Inflammatory macrophage (primary cell): Measurements from ENCODE around the gene COLEC12.

Experiments
- DNase-seq, 2 donors: peaks; one replicate each; pipeline ENCODE4 v3.0.0-alpha.2; 2020 to 2022

Gene COLEC12

GRCh38 chr18:473802-474201, 26.7 kb downstream of the COLEC12 start:
- DNase-seq = no peak

DNA sequence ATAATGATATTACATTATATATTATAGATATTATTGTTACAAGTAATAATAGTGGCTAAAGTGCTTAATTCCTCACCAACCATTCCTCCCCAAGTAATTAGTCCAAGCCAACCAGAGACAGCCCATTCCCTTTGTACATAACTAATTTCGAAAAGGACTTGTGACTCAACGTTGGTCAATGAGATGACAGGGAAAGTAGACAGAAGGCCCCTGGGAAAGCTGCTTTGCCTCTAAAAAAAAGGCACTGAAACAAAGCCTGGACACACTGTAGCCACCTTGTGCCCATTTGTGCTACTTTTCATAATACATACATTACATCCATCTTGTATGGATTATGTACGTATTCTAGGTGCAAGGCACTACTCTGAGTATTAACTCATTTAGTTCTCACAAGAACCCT, 28.8 kb downstream of the COLEC12 start:
- peak; percentile 59 to 65 for DNase-seq

- DNase-seq = peak; percentile 66 to 97
Measured at GRCh38 chr18:470661-471501, 29.6 kb downstream of the COLEC12 start.

DNA sequence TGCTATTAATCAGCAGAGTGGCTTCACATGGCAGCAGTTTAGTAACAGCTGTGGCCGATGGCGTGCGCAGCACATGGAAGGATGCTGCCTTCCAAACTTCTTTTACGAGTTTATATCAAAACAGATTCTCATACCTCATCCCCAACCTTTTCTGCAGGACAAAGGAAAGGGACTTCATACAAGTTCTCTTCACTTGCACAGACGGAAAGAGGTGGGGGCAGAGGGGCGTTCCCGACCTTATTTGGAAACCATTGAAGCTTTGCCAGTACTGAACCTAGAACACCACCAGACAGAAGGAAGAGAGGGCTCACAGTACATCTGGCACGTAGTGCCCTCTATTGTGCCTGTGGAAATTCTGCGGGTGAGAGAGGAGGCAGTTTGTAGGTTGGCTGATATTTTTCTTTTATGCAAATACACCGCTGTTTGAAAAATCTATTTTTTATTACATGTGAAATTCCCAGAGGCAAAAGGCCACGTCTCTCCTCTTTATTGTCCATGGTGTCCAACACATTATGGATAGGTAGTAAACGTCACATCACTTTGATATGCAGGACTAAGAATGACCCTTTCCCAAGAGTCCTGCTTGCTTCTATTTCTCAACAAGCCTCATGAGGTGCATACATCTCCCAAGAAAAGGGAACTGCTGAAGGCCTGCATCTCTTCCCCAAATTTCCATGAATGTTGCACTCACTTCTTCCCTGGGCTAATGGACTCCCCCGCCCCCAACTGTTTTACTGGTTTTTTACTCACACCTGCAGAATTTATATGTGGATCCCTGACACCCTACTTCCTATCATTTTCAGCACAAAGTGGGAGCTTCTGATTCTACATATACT, 31.3 kb downstream of the COLEC12 start:
- DNase-seq = peak; percentile 64

GRCh38 chr18:463827-464541, 36.5 kb downstream of the COLEC12 start:
- DNase-seq = peak; percentile 82 to 89

GRCh38 chr18:463403-463802, 37.1 kb downstream of the COLEC12 start:
- no peak for DNase-seq

GRCh38 chr18:461762-462161, 38.7 kb downstream of the COLEC12 start:
- no peak for DNase-seq

DNA sequence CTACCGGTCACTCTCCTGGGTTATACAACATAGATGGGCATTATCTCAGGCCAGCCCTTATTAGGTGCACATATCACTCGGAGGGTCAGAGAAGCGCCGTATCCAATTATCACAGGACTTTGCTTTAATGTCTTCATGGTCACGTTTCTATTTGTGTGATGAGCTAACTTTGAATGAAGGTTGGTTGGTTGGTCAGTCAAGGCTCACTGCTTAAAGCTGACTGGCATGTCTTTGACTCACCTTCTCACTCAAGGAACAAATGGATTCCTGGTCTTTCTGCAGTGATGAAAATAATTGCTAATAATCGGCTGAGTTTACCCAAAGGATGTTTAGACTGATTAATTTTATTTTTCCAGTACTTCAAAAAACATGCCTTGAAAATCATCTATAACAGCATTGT, 39.7 kb downstream of the COLEC12 start:
- no peak for DNase-seq

DNA sequence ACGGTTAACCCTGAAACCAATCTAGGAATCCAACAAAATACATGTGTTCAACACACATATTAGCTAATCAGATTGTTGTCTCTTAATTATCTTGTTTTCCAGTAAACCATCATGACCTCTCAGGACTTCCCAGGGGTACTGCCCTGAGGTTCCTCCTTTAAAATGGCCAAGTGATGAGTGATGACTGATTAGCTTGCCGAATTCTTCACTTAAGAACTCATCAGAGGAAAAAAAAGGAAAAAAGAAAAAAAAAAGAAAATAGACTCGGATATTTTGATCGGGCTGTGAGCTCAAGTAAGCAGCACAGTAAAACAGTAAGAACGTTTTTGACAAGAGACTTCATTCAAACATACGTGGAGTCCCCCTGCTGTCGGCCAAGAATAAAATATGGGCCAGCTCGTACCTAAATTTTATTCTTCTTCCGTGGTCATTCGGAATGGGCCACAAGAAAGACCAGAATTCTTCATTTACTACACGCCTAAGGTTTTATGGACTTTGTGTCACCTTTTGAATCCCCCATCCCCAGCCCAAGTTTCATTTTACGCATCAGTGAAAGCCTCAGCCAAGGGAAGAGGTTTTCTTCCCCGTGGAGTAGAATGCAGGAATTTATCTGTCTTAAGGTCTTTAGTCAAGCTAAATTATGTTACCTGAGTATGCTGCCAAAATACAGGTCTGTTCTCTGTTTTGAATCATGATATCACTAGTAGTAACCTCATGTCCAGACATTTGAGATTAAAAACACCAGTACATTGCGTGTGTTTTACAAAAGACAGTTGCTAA, 40.5 kb downstream of the COLEC12 start:
- no peak for DNase-seq

- DNase-seq = peak; percentile 12 to 25
Measured at GRCh38 chr18:457521-458412, 42.7 kb downstream of the COLEC12 start.

- peak; percentile 2 to 25 for DNase-seq
Measured at GRCh38 chr18:457140-457519, 43.4 kb downstream of the COLEC12 start.

- no peak for DNase-seq
Measured at GRCh38 chr18:456361-457139, 44.0 kb downstream of the COLEC12 start.

DNA sequence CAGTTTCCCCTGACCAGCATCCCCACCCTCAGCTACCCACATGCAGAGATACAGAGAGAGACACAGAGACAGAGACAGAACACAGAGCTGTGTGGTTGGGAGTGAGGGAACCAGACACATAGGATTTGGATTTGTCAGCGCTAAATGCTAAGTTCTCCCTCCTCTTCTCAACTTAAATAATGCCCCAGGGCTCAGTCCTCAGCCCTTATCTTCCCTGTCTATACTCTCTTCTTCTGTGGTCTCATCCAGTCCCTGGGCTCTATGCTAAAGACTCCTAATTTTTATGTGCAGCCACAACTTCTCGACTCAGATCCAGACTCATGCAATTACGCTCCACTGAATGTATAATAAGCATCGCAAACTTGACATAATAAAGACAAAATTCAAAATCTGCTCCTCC, 47.1 kb downstream of the COLEC12 start:
- no peak for DNase-seq

GRCh38 chr18:452816-453215, 47.7 kb downstream of the COLEC12 start:
- DNase-seq = peak; percentile 29 to 60

GRCh38 chr18:449374-449773, 51.1 kb downstream of the COLEC12 start:
- no peak for DNase-seq

DNA sequence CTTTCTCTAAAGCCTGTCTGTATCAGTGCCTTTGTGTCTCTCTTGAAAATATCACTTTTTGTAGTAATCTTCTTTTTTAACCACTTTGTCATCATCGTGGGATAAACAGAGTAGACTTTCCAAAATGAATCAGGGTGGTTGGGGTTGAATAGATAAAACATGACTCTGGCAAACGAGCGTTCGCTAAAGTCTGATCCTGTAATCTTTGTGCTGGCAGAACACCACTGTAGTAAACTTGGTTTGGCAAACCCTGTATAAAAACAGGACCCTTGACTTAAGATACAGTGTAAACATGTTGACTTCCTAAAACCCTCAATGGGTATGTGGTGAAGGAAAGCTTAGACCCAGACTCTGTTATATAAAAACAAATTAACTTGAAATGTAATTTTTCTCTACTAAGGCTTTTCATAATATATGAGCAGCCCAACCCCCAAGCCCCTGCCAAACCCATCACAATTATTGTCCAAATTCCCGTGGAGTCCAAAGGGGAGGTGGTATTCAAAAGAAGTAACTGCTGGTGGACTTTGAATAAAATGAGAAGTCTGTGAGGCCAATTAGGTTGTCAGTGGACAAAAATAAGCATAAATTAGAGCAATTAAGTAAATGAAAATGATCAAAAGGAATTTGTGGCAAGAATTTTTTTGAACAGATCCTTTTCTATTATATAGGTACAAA, 52.2 kb downstream of the COLEC12 start:
- DNase-seq = no peak

GRCh38 chr18:446941-447560, 53.5 kb downstream of the COLEC12 start:
- DNase-seq = peak; percentile 80 to 86

- DNase-seq = no peak
Measured at GRCh38 chr18:445055-445454, 55.4 kb downstream of the COLEC12 start.

DNA sequence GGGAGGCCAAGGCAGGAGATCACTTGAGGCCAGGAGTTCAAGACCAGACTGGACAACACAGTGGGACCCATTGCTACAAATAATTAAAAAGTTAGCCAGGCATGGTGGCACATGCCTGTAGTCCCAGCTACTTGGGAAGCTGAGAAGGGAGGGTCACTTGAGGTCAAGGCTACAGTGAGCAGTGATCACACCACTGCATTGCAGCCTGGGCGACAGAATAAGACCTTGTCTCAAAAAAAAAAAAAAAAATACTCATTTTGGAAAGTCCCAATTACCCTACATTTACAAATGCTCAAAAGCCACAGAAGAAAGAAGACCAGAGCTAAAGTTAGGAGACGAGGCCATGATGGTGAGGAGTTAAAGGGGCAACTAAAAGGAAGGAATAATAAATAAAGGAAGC, 61.9 kb downstream of the COLEC12 start:
- DNase-seq = peak in 1 of 2 donors; percentile 11
